Dedifferentiated amniotic fluid mesenchymal stem cell (primary cell): Measurements from ENCODE around the gene CDKN1C.

ENCODE experiments used
- DNase-seq: peaks from one replicate; pipeline ENCODE4 v3.0.0-alpha.2; 2016; ENCODE audit errors: extremely low spot score

Gene CDKN1C

GRCh38 chr11:2869561-2870427, 15.8 kb downstream of the CDKN1C start:
- no peak for DNase-seq

- DNase-seq: no peak
Measured at GRCh38 chr11:2869134-2869526, 16.4 kb downstream of the CDKN1C start.

GRCh38 chr11:2868506-2869133, 17.0 kb downstream of the CDKN1C start:
- no peak for DNase-seq

GRCh38 chr11:2867722-2868505, 17.7 kb downstream of the CDKN1C start:
- DNase-seq: no peak

DNA sequence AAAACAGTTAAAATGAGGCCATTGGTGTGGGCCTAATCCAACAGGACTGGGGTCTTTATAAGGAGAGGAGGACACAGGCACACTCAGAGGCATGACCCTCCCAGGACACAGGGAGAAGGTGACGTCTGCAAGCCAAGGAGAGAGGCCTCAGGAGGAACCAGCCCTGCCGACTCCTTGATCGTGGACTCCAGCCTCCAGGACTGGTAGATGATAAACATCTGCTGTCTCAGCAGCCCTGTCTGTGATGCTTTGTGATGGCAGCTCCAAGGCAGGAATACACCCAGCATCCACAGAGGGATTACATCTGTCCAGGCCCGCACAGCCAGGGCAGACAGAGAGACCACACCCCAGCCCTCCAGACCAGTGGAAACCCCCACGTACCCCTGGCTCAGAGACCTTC, 18.4 kb downstream of the CDKN1C start:
- no peak for DNase-seq

DNA sequence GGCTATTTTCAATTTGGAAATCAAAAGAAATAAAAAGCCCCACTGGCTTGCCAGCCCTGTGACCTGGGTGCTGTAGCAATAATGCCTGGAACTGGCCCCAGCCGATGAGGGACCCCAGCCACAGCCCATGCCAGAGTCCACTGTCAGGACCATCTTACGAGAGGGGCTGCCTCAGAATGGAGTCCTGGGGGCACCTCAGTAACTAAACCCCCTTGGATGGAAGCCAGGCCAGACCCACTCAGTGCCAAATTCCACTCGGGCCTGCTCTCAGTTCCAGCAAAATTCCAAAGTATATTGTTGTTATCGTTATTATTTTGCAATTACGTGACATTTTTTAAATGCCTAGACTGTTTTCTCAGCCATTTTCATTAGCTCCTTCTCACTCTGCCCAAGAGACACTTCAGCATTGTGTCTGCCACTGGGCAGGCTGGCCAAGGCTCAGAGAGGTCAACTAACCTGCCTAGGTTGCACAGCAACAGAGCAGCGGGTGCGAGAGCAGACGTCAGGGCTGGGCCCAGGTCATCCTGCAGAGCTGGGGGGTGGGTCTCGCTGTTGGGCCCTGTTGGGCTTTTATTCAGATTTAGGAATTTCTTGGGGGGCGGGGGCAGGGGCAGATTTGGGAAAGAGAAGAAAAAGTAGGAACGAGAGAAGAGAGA, 19.5 kb downstream of the CDKN1C start:
- no peak for DNase-seq

DNA sequence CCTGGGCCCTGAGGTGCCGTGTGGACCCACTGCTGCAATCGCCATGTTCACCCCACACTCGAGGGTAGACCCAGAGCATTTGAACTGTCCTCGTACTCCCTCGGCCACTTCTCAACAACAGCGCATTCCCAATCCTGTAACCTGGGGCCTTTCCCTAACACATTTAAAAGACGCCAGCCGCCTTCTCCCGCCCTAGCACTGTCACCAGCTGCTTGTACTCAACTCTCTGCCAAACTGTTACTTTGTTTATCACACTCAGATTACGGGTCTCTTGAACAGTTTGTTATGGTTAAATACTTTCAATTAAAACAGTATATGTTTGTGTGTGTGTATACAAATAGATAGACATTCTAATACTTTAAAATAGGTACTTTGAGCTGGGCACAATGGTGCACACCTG, 20.7 kb downstream of the CDKN1C start:
- no peak for DNase-seq

GRCh38 chr11:2863276-2863618, 22.3 kb downstream of the CDKN1C start:
- DNase-seq: no peak

GRCh38 chr11:2862395-2863275, 22.9 kb downstream of the CDKN1C start:
- DNase-seq: no peak

- DNase-seq: no peak
Measured at GRCh38 chr11:2860636-2861035, 24.9 kb downstream of the CDKN1C start.

DNA sequence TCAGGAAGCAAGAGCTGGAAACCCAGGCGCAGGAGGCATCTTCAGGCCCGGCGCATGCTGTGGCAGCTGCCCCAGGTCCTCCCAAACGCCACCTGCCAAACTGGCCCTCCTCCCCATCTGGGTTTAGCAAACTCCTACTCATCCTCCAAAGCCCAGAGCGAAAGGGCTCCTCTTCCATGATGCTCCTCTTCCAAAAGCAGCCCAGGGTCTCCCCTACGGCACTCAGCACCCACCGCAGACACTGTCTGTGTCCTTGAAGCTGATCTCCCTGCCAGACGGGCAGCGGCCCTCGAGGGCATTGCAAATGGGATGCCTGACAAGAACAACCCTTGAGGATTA, 25.9 kb downstream of the CDKN1C start:
- DNase-seq: no peak

DNA sequence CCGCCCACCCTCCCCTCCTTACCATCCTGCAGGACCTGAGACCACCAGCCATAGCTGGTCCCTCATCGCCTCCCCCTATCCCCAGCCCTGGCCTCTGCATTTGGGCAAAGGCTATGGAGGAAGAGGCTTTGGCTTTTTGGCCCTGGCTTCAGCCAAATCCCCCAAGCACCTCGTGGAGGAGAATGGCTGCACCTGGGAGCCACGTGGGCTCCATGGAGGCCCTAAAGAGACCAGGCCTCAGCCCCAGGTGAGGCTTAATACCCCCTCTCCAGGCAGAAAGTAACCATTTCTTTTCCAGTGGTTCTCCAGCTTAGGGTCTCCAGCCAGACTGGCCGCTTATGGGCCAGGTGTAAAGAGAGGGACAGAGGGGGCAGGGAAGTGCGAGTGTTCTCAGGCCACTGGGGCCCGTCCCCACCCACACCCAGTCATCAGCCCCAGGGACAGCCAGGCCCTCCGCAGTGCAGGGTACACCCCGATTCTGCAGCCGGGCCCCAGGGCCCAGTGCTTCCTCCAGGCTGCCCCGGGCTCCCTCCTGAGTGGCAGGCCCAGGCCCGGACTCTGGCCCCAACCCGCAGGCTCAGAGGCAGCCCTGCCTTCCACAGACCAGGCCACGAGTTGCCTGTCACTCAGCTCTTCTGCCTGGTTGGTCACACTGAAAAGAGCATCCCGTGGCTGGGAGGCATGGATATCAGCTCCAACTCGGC, 26.4 kb downstream of the CDKN1C start:
- no peak for DNase-seq

GRCh38 chr11:2857918-2858317, 27.7 kb downstream of the CDKN1C start:
- DNase-seq: no peak

- no peak for DNase-seq
Measured at GRCh38 chr11:2857276-2857675, 28.3 kb downstream of the CDKN1C start.

DNA sequence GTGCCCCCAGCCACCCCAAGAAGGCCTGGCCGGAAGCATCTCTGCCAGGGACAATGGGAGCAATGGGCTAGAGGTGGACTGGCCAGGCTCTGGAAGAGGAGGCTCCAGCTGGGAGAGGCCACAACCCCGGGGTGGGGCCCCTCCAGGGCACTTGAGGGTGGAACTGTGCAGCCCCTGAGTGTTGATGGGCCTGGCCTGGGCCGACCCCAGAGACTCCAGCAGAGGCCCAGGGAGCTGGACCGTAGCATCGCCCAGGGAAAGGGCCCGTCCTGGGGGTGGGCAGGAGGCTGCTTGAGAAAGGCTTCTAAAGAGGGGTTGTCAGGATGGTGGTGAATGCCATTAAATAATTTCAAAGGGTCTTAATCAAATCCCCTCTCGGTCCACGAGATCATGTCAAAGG, 30.4 kb downstream of the CDKN1C start:
- no peak for DNase-seq

GRCh38 chr11:2853997-2854560, 31.5 kb downstream of the CDKN1C start:
- DNase-seq: no peak

GRCh38 chr11:2853401-2853800, 32.2 kb downstream of the CDKN1C start:
- no peak for DNase-seq

DNA sequence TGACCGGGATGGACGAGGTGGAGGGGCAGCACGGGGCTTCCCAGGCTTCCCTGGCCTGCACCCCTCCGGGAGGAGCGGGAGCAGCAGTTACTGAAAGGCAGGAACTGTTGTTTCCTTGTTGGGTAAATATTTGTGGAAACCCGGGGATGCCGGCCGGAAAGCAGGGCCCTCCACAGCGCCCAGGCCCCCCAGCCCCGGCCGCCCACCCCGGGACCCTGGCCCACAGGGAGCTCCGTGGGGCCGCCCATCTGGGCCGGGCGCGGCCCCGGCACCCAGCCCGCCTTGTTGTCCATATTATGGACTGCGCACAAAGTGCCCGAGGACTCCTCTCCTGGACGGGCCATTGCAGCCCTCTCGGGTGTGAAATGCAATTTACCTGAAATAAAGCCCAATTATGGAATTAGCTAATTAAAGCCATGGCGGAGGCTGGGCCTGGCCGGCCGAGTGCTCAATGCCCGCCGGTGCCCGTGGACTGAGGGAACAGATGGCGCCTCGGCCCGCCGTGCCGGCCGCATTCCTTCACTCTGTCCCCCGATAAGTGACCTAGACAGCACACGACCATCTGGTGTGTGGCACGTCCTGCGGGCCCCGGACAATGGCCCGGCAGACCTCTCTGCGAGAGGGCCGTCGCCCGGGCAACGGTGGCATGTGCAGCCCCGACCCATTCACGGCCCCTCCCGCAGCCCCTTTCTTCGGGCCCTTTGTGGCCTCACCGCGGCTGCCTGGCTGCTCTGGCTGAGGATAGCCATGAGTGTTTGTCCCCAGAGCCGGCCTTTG, 35.4 kb downstream of the CDKN1C start:
- DNase-seq: no peak

GRCh38 chr11:2848497-2848896, 37.1 kb downstream of the CDKN1C start:
- no peak for DNase-seq

- no peak for DNase-seq
Measured at GRCh38 chr11:2847561-2847960, 38.0 kb downstream of the CDKN1C start.
